ENCODE results near the gene EPN3.

Gene EPN3

DNA sequence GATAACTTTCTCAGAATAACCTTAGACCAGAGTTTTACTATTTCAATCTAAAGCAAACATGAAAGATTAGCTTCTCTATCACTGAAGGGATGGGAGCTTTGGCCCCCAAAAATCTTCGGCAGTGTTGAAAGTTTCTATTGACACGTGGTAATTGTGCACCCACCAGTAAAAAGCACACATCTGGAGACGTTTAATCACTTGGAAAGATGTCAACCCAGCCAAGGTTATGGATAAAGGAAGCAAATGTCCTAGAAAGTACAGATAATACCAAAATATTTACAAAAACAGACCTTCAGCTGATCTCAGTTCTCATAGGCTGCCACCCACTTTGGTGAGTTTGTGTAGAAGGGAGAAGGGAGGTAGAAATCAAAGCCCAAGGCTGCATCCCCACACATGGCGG, 19.0 kb upstream of the EPN3 start:
- DNase-seq = no peak

- no peak for DNase-seq
Observed at GRCh38 chr17:50514388-50514787, 18.1 kb upstream of the EPN3 start.

DNA sequence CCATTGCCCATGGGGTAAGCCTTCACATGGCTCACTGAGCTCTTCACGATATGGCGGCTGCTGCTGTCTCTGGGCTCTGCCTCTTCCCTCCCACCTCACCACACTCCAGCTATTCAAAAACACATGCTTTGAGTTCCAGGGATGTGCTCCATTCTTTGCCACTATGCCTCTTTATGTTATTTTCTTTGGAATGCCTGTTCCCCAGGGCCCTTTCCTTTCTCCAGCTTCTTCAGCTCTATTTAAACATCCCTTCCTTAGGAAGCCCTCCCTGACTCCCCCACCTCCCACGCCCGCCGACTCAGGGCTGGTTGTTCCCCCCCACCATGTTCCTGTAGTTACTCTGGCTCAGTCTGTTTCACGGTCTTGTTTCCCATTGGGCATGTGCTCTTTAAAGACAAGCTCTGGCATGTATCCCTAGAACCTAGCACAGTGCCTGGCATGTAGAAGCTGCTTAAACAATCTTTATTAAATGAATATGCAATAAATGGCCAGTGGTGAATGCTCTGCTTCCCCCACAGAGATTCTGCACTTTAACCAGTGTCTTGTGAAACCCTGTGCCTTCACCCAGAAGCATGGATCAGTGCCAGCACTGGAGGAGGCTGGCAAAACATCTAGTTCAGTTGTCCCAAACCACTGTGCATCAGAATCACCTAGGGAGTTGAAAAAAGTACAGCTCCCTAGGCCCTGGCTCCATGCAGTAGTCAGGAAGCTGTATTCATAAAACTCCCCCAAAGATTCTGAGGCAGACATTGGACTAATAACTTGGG, 17.4 kb upstream of the EPN3 start:
- no peak for DNase-seq

DNA sequence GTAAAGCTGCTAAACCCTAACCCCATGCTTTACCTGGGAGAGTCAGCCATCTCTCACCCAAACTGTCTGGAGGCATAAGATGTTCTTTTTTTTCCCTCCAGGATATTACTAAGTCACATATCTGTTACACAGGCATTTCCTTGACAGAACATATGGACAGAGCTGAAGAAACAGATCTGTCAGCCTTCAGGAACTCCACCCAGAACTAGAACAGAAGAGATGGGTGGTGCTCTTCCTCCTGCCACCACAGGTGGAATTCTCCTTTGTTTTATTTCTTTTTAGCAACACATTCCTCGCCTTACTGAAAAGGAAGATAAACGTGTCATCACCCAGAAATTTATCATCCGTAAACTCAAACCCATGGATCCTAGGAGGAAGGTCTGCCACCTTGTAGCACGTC, 15.5 kb upstream of the EPN3 start:
- DNase-seq = no peak

GRCh38 chr17:50517504-50518383, 14.8 kb upstream of the EPN3 start:
- DNase-seq = no peak

GRCh38 chr17:50518384-50519023, 14.0 kb upstream of the EPN3 start:
- no peak for DNase-seq

GRCh38 chr17:50519141-50519834, 13.2 kb upstream of the EPN3 start:
- no peak for DNase-seq

DNA sequence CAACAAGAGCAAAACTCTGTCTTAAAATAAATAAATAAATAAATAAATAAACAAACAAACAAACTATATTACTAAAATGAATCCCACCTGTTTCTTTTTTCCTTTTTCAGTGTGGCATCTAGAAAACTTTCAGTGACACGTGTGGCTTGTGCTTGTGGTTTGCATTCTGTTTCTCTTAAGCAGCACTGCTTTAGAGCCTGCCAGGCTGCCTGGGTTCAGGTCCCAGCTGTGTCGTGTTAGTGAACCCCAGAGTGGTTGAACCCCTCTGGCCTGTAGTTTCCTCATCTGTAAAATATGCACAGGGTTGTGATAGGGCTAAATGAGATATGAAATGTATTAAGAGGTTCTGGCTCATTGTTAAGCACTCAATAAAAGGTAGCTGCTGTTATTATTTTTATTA, 12.1 kb upstream of the EPN3 start:
- no peak for DNase-seq

- no peak for DNase-seq
Observed at GRCh38 chr17:50521514-50521913, 11.0 kb upstream of the EPN3 start.

DNA sequence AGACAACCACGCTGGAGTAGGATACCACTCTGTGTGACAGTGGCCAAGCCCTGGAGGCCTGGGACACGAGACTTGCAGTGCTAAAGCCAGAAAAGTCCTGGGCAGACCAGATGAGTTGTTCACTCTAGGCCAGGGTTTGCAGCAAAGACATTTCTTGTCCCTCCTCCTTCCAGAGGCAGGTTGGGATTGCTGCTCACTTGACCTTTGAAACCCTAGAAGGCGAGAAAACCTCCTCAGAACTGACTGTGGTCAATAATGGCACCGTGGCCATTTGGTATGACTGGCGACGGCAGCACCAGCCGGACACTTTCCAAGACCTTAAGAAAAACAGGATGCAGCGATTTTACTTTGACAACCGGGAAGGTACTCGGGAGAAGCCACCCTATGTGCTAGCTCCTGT, 9.8 kb upstream of the EPN3 start:
- no peak for DNase-seq

DNA sequence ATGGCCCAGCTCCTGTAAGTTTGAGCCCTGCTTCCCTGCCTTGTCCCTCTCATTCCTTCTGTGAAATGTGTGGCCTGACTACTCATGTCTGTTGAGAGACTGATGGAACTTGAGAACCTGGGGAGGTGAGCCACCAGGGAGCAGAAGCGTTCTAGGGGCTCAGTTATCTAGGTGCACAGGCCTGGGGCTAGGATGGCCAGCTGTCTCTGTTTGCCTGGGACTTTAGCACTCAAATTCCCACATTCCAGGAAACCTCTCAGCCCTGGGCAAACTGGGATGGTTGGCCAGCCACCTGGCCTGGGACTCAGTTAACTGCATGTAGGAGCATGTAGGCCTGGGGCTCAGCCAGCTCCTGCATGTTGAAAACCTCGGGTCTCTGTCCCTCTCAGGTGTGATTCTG, 9.3 kb upstream of the EPN3 start:
- DNase-seq = no peak

GRCh38 chr17:50524838-50525237, 7.7 kb upstream of the EPN3 start:
- DNase-seq = no peak

DNA sequence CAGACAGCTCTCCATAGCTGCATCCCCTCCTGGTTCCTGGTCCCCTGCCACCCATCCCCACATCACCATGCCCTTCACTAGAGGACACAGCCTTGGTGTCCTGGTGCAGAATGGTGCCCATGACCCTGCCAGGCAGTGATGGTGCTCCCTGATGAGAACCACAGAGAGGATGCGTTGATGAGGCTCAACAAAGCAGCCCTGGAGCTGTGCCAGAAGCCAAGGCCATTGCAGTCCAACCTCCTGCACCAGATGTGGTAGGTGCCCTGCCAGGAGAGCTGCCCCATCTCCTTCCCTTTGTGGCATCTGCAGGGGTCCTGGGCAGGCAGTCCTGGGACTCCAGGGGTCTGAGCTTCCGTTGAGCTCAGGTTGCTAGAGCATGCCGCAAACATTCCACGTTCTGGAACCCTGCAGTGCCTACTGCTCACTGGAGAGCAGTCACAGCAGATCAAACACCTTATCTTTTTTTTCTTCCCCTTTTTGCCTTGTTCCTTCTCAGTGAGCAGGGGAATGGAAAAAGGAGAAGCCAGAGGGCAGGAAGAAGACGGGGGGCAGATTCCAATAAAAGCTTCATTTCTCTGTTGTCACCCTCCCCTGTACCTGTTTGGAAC, 5.3 kb upstream of the EPN3 start:
- DNase-seq = no peak

- no peak for DNase-seq
Observed at GRCh38 chr17:50527949-50528474, 4.5 kb upstream of the EPN3 start.

GRCh38 chr17:50529849-50530248, 2.7 kb upstream of the EPN3 start:
- DNase-seq = no peak

GRCh38 chr17:50531428-50532025, 1.0 kb upstream of the EPN3 start:
- DNase-seq = no peak

GRCh38 chr17:50533185-50533584, 650 bp downstream of the EPN3 start:
- no peak for DNase-seq

- no peak for DNase-seq
Observed at GRCh38 chr17:50533720-50534148, 1.2 kb downstream of the EPN3 start.

DNA sequence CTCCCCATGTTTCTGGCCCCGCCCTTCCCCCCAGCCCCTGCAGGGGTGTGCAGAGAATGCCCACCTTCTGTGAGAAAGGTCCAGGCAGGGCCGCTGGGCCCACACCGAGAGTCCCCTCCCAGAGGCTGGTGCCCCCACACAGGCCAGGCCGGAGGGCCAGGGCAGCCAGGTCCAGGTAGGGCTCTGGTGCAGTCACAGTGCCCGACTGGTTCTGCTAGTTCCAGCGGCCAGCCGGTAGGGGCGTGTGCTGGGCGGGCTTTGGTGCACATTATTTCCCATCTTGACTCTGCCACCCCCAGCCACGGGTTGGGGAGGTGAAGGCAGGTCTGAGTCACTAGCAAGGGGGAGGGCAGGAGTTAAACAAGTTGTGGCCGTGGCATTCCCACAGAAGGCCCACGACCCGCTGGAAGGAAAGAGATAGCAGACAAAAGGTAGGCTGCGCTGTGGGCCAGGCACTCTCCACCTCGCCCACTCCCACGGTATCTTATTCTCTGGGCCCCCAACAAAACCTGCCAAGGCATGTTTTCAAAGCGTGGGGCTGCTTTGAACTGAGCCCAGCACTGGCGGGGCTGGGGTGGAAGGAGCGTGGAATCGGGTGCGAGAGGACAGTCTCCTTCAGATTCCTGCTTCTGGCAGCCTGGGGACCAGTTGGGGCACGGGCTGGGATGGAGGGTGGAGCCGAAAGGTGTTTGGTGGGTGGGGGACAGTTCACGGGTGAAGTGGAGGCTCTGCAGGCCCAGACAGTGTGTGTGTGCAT, 1.9 kb downstream of the EPN3 start:
- DNase-seq = no peak

DNA sequence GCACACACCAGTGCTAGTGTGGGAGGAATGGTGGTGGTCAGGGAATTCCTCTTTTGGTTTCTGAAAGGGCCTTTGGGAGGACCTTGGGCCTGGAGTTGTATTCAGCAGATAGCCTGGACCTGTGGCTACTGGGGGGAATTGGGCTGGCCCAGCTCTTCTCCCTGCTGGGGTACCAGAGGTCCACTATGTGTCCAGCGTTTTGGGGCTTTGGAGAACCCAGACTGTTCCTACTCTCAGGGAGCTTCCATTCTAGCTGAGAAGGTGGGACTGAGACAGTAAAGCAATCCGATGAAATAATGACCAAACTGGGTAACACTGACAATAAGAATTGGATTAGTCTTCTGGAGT, 2.4 kb downstream of the EPN3 start:
- DNase-seq = no peak

- DNase-seq = no peak
Observed at GRCh38 chr17:50535407-50535806, 2.9 kb downstream of the EPN3 start.

Data from CD4-positive, alpha-beta T cell treated with Interleukin-4 for 4 hours (primary cell).